NCI-H2196 treated with DMSO at 0.1 percent for 48 hours (cell line): ENCODE data around the gene TUBA8.
A peak's percentile ranks its signal among the peaks of the same experiment; 100 is the strongest.
"Not testable (repeated sequence)": the region's sequence is repeated elsewhere in the genome, so short reads cannot be mapped to it uniquely, and the experiment has no call there.

Source experiments
- DNase-seq: peaks from one replicate; lab custom pipeline; 2025; ENCODE audit not compliant: unreplicated experiment; lab: John Stamatoyannopoulos, UW

TUBA8 gene

GRCh38 chr22:18110194-18110953, at the start of gene TUBA8:
TUBA8 (plus strand) TSS chr22:18110809; CDS start chr22:18110866, 57 bp downstream.
- peak; percentile 43 for DNase-seq

- no peak for DNase-seq
These were observed 48.2 kb upstream of the TUBA8 start for GRCh38 chr22:18062421-18062820.

- DNase-seq: no peak
These were observed 47.3 kb upstream of the TUBA8 start for GRCh38 chr22:18063306-18063705.

GRCh38 chr22:18063715-18064114, 46.9 kb upstream of the TUBA8 start:
- not testable (repeated sequence) for DNase-seq

- DNase-seq: no peak
These were observed 46.0 kb upstream of the TUBA8 start for GRCh38 chr22:18064636-18065035.

- DNase-seq: no peak
These were observed 45.4 kb upstream of the TUBA8 start for GRCh38 chr22:18065256-18065655.

- no peak for DNase-seq
These were observed 44.3 kb upstream of the TUBA8 start for GRCh38 chr22:18066181-18066859.

- no peak for DNase-seq
These were observed 43.5 kb upstream of the TUBA8 start for GRCh38 chr22:18067121-18067520.

- DNase-seq: no peak
These were observed 42.9 kb upstream of the TUBA8 start for GRCh38 chr22:18067548-18068341.

- no peak for DNase-seq
These were observed 42.1 kb upstream of the TUBA8 start for GRCh38 chr22:18068381-18068988.

GRCh38 chr22:18069041-18069440, 41.6 kb upstream of the TUBA8 start:
- no peak for DNase-seq

- DNase-seq: no peak
These were observed 40.6 kb upstream of the TUBA8 start for GRCh38 chr22:18070041-18070440.

GRCh38 chr22:18070556-18071306, 39.9 kb upstream of the TUBA8 start:
- DNase-seq: no peak

GRCh38 chr22:18071307-18071967, 39.2 kb upstream of the TUBA8 start:
- DNase-seq: not testable (repeated sequence)

GRCh38 chr22:18071968-18072310, 38.7 kb upstream of the TUBA8 start:
- DNase-seq: no peak

GRCh38 chr22:18073467-18073866, 37.1 kb upstream of the TUBA8 start:
- DNase-seq: no peak

GRCh38 chr22:18073927-18074326, 36.7 kb upstream of the TUBA8 start:
- DNase-seq: not testable (repeated sequence)

- no peak for DNase-seq
These were observed 35.4 kb upstream of the TUBA8 start for GRCh38 chr22:18075101-18075719.

- peak; percentile 81 for DNase-seq
These were observed 34.7 kb upstream of the TUBA8 start for GRCh38 chr22:18075720-18076497.
